Measurements from ENCODE around the gene RNF133.

Gene RNF133

GRCh38 chr7:122715183-122715582 is 16.3 kb upstream of the RNF133 start:
- TF ChIP-seq EZH2phosphoT487 (IDR thresholded peaks at IDR 0.05; ENCODE audit: low read length) = no peak
- TF ChIP-seq, protein P1, sequence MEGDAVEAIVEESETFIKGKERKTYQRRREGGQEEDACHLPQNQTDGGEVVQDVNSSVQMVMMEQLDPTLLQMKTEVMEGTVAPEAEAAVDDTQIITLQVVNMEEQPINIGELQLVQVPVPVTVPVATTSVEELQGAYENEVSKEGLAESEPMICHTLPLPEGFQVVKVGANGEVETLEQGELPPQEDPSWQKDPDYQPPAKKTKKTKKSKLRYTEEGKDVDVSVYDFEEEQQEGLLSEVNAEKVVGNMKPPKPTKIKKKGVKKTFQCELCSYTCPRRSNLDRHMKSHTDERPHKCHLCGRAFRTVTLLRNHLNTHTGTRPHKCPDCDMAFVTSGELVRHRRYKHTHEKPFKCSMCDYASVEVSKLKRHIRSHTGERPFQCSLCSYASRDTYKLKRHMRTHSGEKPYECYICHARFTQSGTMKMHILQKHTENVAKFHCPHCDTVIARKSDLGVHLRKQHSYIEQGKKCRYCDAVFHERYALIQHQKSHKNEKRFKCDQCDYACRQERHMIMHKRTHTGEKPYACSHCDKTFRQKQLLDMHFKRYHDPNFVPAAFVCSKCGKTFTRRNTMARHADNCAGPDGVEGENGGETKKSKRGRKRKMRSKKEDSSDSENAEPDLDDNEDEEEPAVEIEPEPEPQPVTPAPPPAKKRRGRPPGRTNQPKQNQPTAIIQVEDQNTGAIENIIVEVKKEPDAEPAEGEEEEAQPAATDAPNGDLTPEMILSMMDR (IDR thresholded peaks at IDR 0.05; ENCODE audit: low read length) = no peak
- no peak for TF ChIP-seq EZH2 (optimal IDR thresholded peaks at IDR 0.05; ENCODE audit: low read depth, low read length)
- H3K4me2 ChIP-seq (ENCODE audit: low read depth, low read length) = no peak overlapping the region
- no peaks in the 10 kb centered on the region for H3K9me2 ChIP-seq (replicated peaks; ENCODE audit: insufficient read depth, low read length)
- H4K20me1 ChIP-seq (ENCODE audit: insufficient read depth, low read length) = no peaks in the 10 kb centered on the region
- H3K9ac ChIP-seq (ENCODE audit: low read length) = no peak overlapping the region
- H3K27ac ChIP-seq (ENCODE audit: low read length) = no peak overlapping the region
- H3K27me3 ChIP-seq (replicated peaks; ENCODE audit: insufficient read depth, low read length) = no peaks in the 10 kb centered on the region
- no peak overlapping the region for H2AFZ ChIP-seq (ENCODE audit: low read length)
- peaks cover 62% of the 10 kb centered on the region for H3K79me2 ChIP-seq (ENCODE audit: low read length)
- no peaks in the 10 kb centered on the region for H3K9me3 ChIP-seq (replicated peaks; ENCODE audit: insufficient read depth, low read length)
- no peak for DNase-seq
- no peak overlapping the region for H3K4me3 ChIP-seq (ENCODE audit: low read length)
- H3K4me1 ChIP-seq (ENCODE audit: low read length) = no peaks in the 10 kb centered on the region
- no peaks in the 10 kb centered on the region for H3K36me3 ChIP-seq (replicated peaks; ENCODE audit: insufficient read depth, low read length)
- no peaks in the 10 kb centered on the region for H3F3A ChIP-seq (ENCODE audit: insufficient read depth, low read length)

- DNase-seq = no peak
- Histone ChIP-seq H4K20me1 (ENCODE audit: insufficient read depth, low read length) (no peaks in the 10 kb centered on the region), H3K4me1 (ENCODE audit: low read length) (no peaks in the 10 kb centered on the region), H2AFZ (ENCODE audit: low read length) (no peak overlapping the region), H3K79me2 (ENCODE audit: low read length) (peaks cover 41% of the 10 kb centered on the region), H3F3A (ENCODE audit: insufficient read depth, low read length) (no peaks in the 10 kb centered on the region), H3K4me2 (ENCODE audit: low read depth, low read length) (no peak overlapping the region), H3K9ac (ENCODE audit: low read length) (no peak overlapping the region), H3K27ac (ENCODE audit: low read length) (no peak overlapping the region), H3K9me3 (replicated peaks; ENCODE audit: insufficient read depth, low read length) (no peaks in the 10 kb centered on the region), H3K4me3 (ENCODE audit: low read length) (no peak overlapping the region), H3K36me3 (replicated peaks; ENCODE audit: insufficient read depth, low read length) (no peaks in the 10 kb centered on the region), H3K27me3 (replicated peaks; ENCODE audit: insufficient read depth, low read length) (no peaks in the 10 kb centered on the region), H3K9me2 (replicated peaks; ENCODE audit: insufficient read depth, low read length) (no peaks in the 10 kb centered on the region)
- TF ChIP-seq EZH2phosphoT487 (IDR thresholded peaks at IDR 0.05; ENCODE audit: low read length) = no peak
- TF ChIP-seq, protein P1 (IDR thresholded peaks at IDR 0.05; ENCODE audit: low read length) = no peak
- TF ChIP-seq EZH2 (optimal IDR thresholded peaks at IDR 0.05; ENCODE audit: low read depth, low read length) = no peak
Observed at GRCh38 chr7:122710916-122711315, 12.0 kb upstream of the RNF133 start.

- H3K27me3 ChIP-seq (replicated peaks; ENCODE audit: insufficient read depth, low read length) = no peaks in the 10 kb centered on the region
- no peaks in the 10 kb centered on the region for H3K9me2 ChIP-seq (replicated peaks; ENCODE audit: insufficient read depth, low read length)
- H3F3A ChIP-seq (ENCODE audit: insufficient read depth, low read length) = no peaks in the 10 kb centered on the region
- no peak overlapping the region for H3K27ac ChIP-seq (ENCODE audit: low read length)
- no peak for DNase-seq
- no peak overlapping the region for H2AFZ ChIP-seq (ENCODE audit: low read length)
- H3K36me3 ChIP-seq (replicated peaks; ENCODE audit: insufficient read depth, low read length) = no peaks in the 10 kb centered on the region
- no peak overlapping the region for H3K9ac ChIP-seq (ENCODE audit: low read length)
- H3K4me3 ChIP-seq (ENCODE audit: low read length) = no peak overlapping the region
- no peaks in the 10 kb centered on the region for H3K9me3 ChIP-seq (replicated peaks; ENCODE audit: insufficient read depth, low read length)
- H3K4me2 ChIP-seq (ENCODE audit: low read depth, low read length) = no peak overlapping the region
- no peaks in the 10 kb centered on the region for H4K20me1 ChIP-seq (ENCODE audit: insufficient read depth, low read length)
- no peaks in the 10 kb centered on the region for H3K4me1 ChIP-seq (ENCODE audit: low read length)
- TF ChIP-seq, protein P1 (IDR thresholded peaks at IDR 0.05; ENCODE audit: low read length) = no peak
- no peak for TF ChIP-seq EZH2phosphoT487 (IDR thresholded peaks at IDR 0.05; ENCODE audit: low read length)
- peaks cover 33% of the 10 kb centered on the region for H3K79me2 ChIP-seq (ENCODE audit: low read length)
Observed at GRCh38 chr7:122709930-122710646, 11.2 kb upstream of the RNF133 start.
